GM21717 (cell line): ENCODE results near the gene NCEH1.
"Not testable (repeated sequence)": the region's sequence is repeated elsewhere in the genome, so short reads cannot be mapped to it uniquely, and the experiment has no call there.

Source experiments
- ATAC-seq: cut with Tn5 transposase; IDR thresholded peaks from one replicate; pipeline ENCODE4 v1.9.1; 2021; ENCODE audit warnings: mild to moderate bottlenecking, moderate library complexity; ENCODE audit not compliant: unreplicated experiment

The NCEH1 gene

GRCh38 chr3:172710664-172711453, at the start of gene NCEH1:
TSS of gene NCEH1 (minus strand) at chr3:172711067. CDS start at chr3:172710984, 83 bp downstream.
- peak; percentile 100 for ATAC-seq

GRCh38 chr3:172760416-172760815, 49.5 kb upstream of the NCEH1 start:
- ATAC-seq: not testable (repeated sequence)

- no peak for ATAC-seq
Observed at GRCh38 chr3:172753125-172753524, 42.3 kb upstream of the NCEH1 start.

- ATAC-seq: no peak
Observed at GRCh38 chr3:172752651-172753050, 41.8 kb upstream of the NCEH1 start.

GRCh38 chr3:172751175-172751704, 40.4 kb upstream of the NCEH1 start:
- peak; percentile 21 for ATAC-seq

GRCh38 chr3:172750368-172751174, 39.7 kb upstream of the NCEH1 start, which contains the start of gene ECT2:
TSS of gene ECT2 (plus strand) at chr3:172750726. CDS start at chr3:172754531, 3,805 bp downstream.
- peak; percentile 98 for ATAC-seq

- ATAC-seq: no peak
Observed at GRCh38 chr3:172750069-172750367, 39.2 kb upstream of the NCEH1 start.

GRCh38 chr3:172749230-172749965, 38.5 kb upstream of the NCEH1 start:
- no peak for ATAC-seq

- no peak for ATAC-seq
Observed at GRCh38 chr3:172746475-172746874, 35.6 kb upstream of the NCEH1 start.

GRCh38 chr3:172739462-172739861, 28.6 kb upstream of the NCEH1 start:
- ATAC-seq: no peak

- ATAC-seq: no peak
Observed at GRCh38 chr3:172735014-172735413, 24.1 kb upstream of the NCEH1 start.

- ATAC-seq: no peak
Observed at GRCh38 chr3:172726380-172726779, 15.5 kb upstream of the NCEH1 start.

- ATAC-seq: not testable (repeated sequence)
Observed at GRCh38 chr3:172722536-172723040, 11.7 kb upstream of the NCEH1 start.

- no peak for ATAC-seq
Observed at GRCh38 chr3:172717493-172718088, 6.7 kb upstream of the NCEH1 start.

GRCh38 chr3:172716476-172716875, 5.6 kb upstream of the NCEH1 start:
- ATAC-seq: no peak

GRCh38 chr3:172713316-172713715, 2.4 kb upstream of the NCEH1 start:
- ATAC-seq: no peak

GRCh38 chr3:172711454-172711795, 558 bp upstream of the NCEH1 start:
- peak; percentile 8 for ATAC-seq

GRCh38 chr3:172709774-172710663, 848 bp downstream of the NCEH1 start:
- peak; percentile 11 for ATAC-seq

- ATAC-seq: no peak
Observed at GRCh38 chr3:172708921-172709773, 1.7 kb downstream of the NCEH1 start.
